Measurements from ENCODE around the gene WDR49. TPM values are rescaled to one million over a fixed set of nuclear protein-coding genes. Genes with fewer than 3 reads are reported as not detected.

WDR49 gene
- total RNA-seq, 3 donors from 2014 or later = 0.80 to 1.9 (median 0.98) TPM

DNA sequence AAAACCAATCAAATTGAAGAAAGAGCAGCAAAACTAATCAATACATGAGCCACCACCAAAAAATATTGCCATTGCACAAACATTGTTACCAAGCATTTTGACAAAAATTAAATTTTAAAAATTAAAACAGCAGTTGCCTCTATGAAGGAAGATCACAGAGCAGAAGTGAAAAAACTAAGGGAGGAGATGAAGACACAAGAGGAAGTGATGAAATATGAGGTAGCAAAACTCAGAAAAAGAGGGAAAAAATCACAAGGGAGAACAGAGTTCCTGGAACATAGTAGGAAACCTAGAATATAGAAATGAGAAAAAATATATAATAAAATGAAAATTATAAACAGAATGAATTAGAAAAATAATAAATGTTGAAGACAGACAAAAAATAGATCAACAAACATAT, 172.6 kb downstream of the WDR49 start:
- H3K36me3 ChIP-seq = no peaks in the 10 kb centered on the region
- TF ChIP-seq POLR2A (IDR thresholded peaks at IDR 0.05) (no peak), POLR2AphosphoS5 (IDR thresholded peaks at IDR 0.05) (no peak)
- TF ChIP-seq, protein P1, sequence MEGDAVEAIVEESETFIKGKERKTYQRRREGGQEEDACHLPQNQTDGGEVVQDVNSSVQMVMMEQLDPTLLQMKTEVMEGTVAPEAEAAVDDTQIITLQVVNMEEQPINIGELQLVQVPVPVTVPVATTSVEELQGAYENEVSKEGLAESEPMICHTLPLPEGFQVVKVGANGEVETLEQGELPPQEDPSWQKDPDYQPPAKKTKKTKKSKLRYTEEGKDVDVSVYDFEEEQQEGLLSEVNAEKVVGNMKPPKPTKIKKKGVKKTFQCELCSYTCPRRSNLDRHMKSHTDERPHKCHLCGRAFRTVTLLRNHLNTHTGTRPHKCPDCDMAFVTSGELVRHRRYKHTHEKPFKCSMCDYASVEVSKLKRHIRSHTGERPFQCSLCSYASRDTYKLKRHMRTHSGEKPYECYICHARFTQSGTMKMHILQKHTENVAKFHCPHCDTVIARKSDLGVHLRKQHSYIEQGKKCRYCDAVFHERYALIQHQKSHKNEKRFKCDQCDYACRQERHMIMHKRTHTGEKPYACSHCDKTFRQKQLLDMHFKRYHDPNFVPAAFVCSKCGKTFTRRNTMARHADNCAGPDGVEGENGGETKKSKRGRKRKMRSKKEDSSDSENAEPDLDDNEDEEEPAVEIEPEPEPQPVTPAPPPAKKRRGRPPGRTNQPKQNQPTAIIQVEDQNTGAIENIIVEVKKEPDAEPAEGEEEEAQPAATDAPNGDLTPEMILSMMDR (IDR thresholded peaks at IDR 0.05) = no peak
- H3K4me1 ChIP-seq = no peaks in the 10 kb centered on the region
- no peak overlapping the region for H3K4me3 ChIP-seq
- intact Hi-C loops (cut with DNase I; ENCODE audit: low total_unique reads) = no loop called here
- H3K27me3 ChIP-seq = no peaks in the 10 kb centered on the region
- H3K9me3 ChIP-seq = no peaks in the 10 kb centered on the region
- DNase-seq (ENCODE audit: low spot score in 2 of 2) = no peak
- no peak overlapping the region for H3K27ac ChIP-seq

DNA sequence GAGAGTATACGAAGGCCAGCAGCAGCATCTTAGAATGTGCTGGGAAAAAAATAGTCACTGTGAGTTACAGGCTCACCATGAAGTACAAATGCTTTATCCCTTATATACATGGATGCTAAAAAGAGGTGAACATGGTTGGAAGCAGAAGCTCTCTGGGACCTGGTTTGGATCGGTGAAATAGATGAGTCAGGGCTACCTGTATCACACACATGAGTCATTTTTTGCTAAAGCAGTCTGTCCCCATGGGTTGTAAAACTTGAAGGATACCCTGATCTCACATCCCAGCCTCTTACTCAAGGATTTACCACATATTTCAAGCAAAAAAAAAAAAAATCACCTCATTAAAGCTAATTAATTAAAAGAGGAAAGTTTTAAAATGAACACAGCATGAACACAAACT, 173.0 kb downstream of the WDR49 start:
- Histone ChIP-seq H3K9me3 (no peaks in the 10 kb centered on the region), H3K4me3 (no peak overlapping the region), H3K27me3 (no peaks in the 10 kb centered on the region), H3K4me1 (no peaks in the 10 kb centered on the region), H3K36me3 (no peaks in the 10 kb centered on the region), H3K27ac (no peak overlapping the region)
- DNase-seq (ENCODE audit: low spot score in 2 of 2) = no peak
- TF ChIP-seq, protein P1 (IDR thresholded peaks at IDR 0.05) = no peak
- TF ChIP-seq POLR2A (IDR thresholded peaks at IDR 0.05) = no peak
- intact Hi-C loops (cut with DNase I; ENCODE audit: low total_unique reads) = no loop called here

DNA sequence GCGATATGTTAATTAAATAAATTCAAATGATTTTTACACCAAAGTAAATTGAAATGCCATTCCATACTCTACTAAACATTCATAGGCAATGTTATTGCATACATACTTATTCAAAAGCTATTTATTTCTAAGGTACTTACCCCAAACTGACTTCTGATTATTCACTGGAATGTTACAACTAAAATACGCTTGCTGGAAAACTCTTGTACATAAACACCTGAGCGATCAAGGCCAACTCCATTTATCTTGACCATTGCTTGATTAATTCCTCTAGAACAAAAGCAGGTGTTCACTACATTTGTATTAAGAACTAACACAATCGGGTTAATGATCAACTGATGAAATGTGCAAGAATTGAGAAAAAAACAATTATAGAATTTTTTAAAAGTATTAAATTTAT, 179.9 kb downstream of the WDR49 start, which contains the start of gene SERPINI2:
Gene SERPINI2 (minus strand): TSS at position 180 of the 400 bp plus-strand sequence. CDS start 2,208 bp downstream, outside the sequence.
- TF ChIP-seq POLR2AphosphoS5 (IDR thresholded peaks at IDR 0.05) (no peak), POLR2A (IDR thresholded peaks at IDR 0.05) (no peak)
- TF ChIP-seq, protein P1 (IDR thresholded peaks at IDR 0.05) = no peak
- no peaks in the 10 kb centered on the region for H3K27me3 ChIP-seq
- no peak within 1 kb of the TSS for H3K27ac ChIP-seq
- DNase-seq (ENCODE audit: low spot score in 2 of 2) = no peak
- no peaks in the 10 kb centered on the region for H3K9me3 ChIP-seq
- H3K36me3 ChIP-seq = no peaks in the 10 kb centered on the region
- no peak within 1 kb of the TSS for H3K4me3 ChIP-seq
- intact Hi-C loops (cut with DNase I; ENCODE audit: low total_unique reads) = no loop called here
- H3K4me1 ChIP-seq = no peaks in the 10 kb centered on the region

DNA sequence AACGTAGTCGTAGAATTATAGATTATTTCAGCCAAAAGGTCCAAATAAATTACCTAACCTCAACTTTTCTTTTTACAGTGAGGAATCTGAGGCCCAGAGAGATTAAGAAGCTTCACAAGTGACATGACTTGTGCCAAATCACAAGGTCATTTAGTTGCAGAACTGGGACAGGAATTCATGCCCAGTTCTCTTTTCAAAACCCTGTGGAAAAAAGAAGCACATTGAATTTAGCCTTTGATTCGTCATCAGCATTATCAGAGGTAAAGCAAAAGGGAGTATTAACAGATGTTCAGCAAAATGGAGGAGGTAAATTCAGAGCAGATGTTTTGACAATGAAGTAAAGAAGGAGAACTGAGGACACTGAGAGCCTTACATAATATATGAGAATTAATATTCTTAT, 184.4 kb downstream of the WDR49 start:
- TF ChIP-seq POLR2A (IDR thresholded peaks at IDR 0.05) = no peak
- no peak for TF ChIP-seq POLR2AphosphoS5 (IDR thresholded peaks at IDR 0.05)
- TF ChIP-seq, protein P1 (IDR thresholded peaks at IDR 0.05) = no peak

DNA sequence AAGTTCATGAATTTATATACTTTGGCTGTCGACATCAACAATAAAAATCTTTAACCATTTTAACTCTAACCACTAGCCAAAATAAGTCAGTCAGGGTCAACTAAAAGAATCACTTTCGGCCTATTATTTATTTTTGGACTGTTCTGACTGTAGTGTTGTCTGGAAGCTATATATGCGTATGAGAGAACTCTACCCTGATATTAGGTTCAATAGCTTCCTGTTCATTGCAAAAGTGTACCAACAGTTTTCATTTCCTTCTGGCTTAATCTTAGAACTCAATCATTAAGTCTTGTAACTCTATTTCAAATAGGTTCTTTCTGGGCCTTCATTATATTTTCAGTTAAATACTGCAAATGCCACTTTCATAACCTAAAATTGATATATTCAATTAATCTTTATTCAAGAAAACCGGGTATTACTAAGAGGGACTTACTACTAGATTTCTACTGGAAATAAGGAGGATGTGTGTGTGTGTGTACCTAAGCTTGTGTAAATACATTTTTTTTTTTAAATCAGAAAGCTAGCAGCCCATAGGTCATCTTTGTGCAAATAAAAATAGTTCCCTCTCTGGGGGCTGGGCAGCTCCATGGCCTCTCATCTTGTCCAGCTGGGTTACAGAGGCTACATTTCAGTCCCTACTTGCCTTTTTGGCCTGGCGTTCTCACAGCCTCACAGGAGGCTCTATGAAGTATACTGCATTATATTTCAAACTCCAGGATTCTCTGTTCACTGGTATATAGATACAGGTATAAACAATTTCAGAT, 185.7 kb downstream of the WDR49 start:
- Histone ChIP-seq H3K36me3 (no peaks in the 10 kb centered on the region), H3K27ac (no peak overlapping the region), H3K4me1 (no peaks in the 10 kb centered on the region), H3K9me3 (no peaks in the 10 kb centered on the region), H3K4me3 (no peak overlapping the region), H3K27me3 (no peaks in the 10 kb centered on the region)
- DNase-seq (ENCODE audit: low spot score in 2 of 2) = no peak
- intact Hi-C loops (cut with DNase I; ENCODE audit: low total_unique reads) = no loop called here
- TF ChIP-seq, protein P1 (IDR thresholded peaks at IDR 0.05) = no peak

More for the DNA sequence above, 184.4 kb downstream of the WDR49 start:
- Histone ChIP-seq H3K4me1 (no peaks in the 10 kb centered on the region), H3K9me3 (no peaks in the 10 kb centered on the region), H3K4me3 (no peak overlapping the region), H3K27me3 (no peaks in the 10 kb centered on the region), H3K36me3 (no peaks in the 10 kb centered on the region), H3K27ac (no peak overlapping the region)
- intact Hi-C loops (cut with DNase I; ENCODE audit: low total_unique reads) = no loop called here
- no peak for DNase-seq (ENCODE audit: low spot score in 2 of 2)
